Measurements from ENCODE around the gene SERPINE1.

SERPINE1 gene

DNA sequence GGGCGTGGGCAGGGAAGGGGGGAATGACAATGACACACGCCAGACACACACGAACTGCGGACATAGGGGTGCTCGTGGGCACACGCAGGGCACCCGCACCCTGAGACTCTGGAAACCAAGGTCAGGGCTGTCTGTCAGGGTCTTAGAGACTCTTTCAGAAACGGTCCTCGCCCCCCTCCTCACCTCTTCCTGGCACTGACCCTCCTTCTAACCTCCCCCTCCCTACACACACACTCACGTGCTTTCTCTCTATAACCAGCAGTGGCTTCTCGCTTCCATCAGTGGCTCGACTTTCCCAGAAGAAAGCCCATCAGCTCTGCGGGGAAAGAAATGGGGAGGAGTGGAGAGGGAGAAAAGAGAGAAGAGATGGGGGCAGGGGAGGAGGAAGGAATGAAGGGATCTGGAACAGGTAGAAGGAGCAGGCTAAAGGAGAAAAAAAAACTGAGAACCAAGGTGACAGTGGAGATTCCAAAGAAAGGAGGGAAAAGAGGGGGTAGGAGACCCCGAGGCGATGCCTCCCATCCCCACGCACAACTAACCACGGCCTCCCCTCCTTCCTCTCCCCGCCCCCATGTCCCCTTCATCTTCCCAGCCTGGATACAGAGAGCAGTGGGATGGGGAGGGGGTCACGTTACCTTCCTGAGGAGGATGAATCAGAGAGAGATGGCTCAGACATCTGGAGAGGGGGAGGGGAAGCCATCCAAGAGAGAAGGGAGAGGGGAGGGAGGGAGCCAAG, 40.2 kb downstream of the SERPINE1 start:
- peaks cover 16% of the 10 kb centered on the region for H3K4me1 ChIP-seq
- DNase-seq: peak; percentile 74
- H3K4me3 ChIP-seq (ENCODE audit: low read depth, low read length): peak overlapping the region; percentile 97
- H3K9me3 ChIP-seq: no peaks in the 10 kb centered on the region
- TF ChIP-seq, protein P1, sequence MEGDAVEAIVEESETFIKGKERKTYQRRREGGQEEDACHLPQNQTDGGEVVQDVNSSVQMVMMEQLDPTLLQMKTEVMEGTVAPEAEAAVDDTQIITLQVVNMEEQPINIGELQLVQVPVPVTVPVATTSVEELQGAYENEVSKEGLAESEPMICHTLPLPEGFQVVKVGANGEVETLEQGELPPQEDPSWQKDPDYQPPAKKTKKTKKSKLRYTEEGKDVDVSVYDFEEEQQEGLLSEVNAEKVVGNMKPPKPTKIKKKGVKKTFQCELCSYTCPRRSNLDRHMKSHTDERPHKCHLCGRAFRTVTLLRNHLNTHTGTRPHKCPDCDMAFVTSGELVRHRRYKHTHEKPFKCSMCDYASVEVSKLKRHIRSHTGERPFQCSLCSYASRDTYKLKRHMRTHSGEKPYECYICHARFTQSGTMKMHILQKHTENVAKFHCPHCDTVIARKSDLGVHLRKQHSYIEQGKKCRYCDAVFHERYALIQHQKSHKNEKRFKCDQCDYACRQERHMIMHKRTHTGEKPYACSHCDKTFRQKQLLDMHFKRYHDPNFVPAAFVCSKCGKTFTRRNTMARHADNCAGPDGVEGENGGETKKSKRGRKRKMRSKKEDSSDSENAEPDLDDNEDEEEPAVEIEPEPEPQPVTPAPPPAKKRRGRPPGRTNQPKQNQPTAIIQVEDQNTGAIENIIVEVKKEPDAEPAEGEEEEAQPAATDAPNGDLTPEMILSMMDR (IDR thresholded peaks at IDR 0.05; ENCODE audit: low read depth, low read length): no peak
- peaks cover 8% of the 10 kb centered on the region; the same call in 1 of the 2 replicates for H3K36me3 ChIP-seq
- H3K27me3 ChIP-seq: peaks cover 25% of the 10 kb centered on the region

DNA sequence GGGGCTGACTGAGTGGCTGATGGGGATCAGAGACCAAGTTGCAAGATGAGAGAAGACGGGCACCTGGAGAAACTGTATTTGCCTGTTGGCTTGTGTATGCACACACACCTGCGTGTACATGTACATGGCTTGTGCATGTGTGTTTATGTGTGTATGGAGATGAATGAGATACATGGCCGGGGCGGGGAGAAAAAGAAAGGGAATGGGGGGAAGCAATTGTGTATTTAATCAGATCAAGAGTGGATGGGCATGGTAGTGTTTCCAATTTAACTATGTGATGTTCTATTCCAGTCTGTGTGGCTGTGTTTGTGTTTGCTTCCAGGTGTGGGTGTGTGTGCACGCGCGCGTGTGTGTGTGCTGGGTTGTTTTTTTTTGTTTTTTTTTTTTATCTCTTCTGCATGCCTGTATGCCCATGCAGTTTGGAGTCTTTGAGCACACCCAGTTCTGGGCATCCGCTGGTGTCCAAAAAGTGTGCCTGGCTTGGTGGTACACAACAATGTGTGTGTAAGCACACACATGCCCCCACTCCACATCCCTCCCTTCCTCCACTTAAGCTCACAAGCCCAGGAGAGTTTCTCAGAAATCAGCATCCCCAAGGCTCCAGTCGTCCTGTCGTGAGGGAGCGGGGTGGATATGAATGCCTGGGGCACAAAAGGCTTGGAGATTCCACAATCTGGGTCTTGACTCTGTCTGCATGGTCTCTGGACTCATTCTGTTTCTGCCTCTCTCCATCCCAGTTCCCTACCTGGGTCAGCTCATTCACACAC, 40.9 kb downstream of the SERPINE1 start:
- H3K4me3 ChIP-seq (ENCODE audit: low read depth, low read length): peak overlapping the region; percentile 97
- TF ChIP-seq, protein P1 (IDR thresholded peaks at IDR 0.05; ENCODE audit: low read depth, low read length): no peak
- peaks cover 33% of the 10 kb centered on the region for H3K27me3 ChIP-seq
- H3K36me3 ChIP-seq: peaks cover 8% of the 10 kb centered on the region; the same call in 1 of the 2 replicates
- peaks cover 16% of the 10 kb centered on the region for H3K4me1 ChIP-seq
- DNase-seq: no peak
- no peaks in the 10 kb centered on the region for H3K9me3 ChIP-seq

DNA sequence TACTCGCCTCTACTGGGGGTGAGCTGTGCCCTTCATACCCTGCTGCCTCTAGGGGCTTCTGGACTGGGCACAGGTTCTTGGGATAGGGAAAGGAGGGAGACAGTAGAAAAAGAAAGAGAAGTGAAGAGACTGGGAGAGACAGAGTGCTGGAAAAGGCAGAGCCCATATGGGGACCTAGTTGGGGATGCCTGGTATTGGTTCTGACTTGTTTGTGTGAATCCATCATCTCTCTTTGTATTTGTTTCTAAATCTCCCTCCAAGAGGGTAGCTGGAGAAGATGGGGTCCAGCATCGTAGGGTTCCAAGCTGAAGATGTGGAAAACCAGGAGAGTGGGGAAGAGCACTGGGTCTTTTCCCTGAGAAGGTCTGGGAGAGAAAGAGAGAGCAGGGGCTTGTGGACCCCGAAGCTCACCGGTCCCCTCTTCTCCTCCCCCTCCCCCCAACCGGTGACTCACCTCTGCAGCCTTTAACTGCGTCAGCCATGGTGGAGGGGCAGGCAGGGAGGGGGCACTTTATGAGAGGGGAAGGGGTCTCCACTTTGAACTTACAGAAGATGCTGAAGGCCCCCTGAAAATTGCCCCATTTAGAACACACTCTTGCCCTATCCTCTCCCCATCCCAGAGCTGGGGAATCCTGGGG, 41.6 kb downstream of the SERPINE1 start:
- no peak for DNase-seq
- Histone ChIP-seq H3K4me1 (peaks cover 16% of the 10 kb centered on the region), H3K27me3 (peaks cover 39% of the 10 kb centered on the region), H3K4me3 (ENCODE audit: low read depth, low read length) (peak overlapping the region; percentile 97), H3K9me3 (no peaks in the 10 kb centered on the region), H3K36me3 (peaks cover 8% of the 10 kb centered on the region; the same call in 1 of the 2 replicates)
- TF ChIP-seq, protein P1 (IDR thresholded peaks at IDR 0.05; ENCODE audit: low read depth, low read length): no peak

DNA sequence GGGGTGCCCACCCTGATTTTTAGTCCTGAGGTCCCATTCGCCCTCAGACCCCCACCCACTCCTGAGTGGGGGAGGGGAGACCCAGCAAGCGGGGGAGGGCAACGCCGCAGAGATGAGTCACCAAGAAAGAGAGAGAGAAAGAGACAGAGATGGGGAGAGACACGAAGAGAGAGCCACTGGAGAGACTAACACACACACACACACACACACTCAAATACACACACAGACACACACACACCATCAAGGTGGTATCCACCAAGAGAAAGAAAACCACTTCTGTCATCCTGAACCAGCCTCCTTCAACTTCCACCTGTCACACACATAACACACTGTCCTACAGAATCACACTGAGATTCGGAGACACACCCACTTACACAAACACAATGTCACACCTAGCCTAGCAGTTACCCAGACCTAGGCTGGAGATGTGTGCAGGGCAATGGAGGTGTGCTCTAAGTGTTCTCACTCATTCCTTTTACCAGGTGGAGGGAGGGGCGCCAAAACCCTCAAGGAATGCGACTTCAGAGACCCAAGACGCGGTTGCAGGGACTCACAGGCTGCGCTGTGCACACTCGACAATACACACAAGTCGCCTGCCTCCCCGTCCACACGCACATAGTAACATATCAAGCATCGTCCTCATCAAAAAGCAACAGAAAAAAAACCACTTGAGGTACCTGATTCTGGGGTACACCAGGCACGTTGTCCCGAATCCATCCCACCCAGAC, 42.4 kb downstream of the SERPINE1 start:
- Histone ChIP-seq H3K36me3 (peaks cover 2% of the 10 kb centered on the region; the same call in 1 of the 2 replicates), H3K4me3 (ENCODE audit: low read depth, low read length) (peak overlapping the region; percentile 97), H3K4me1 (peaks cover 16% of the 10 kb centered on the region), H3K9me3 (no peaks in the 10 kb centered on the region), H3K27me3 (peaks cover 39% of the 10 kb centered on the region)
- TF ChIP-seq, protein P1 (IDR thresholded peaks at IDR 0.05; ENCODE audit: low read depth, low read length): no peak
- no peak for DNase-seq

DNA sequence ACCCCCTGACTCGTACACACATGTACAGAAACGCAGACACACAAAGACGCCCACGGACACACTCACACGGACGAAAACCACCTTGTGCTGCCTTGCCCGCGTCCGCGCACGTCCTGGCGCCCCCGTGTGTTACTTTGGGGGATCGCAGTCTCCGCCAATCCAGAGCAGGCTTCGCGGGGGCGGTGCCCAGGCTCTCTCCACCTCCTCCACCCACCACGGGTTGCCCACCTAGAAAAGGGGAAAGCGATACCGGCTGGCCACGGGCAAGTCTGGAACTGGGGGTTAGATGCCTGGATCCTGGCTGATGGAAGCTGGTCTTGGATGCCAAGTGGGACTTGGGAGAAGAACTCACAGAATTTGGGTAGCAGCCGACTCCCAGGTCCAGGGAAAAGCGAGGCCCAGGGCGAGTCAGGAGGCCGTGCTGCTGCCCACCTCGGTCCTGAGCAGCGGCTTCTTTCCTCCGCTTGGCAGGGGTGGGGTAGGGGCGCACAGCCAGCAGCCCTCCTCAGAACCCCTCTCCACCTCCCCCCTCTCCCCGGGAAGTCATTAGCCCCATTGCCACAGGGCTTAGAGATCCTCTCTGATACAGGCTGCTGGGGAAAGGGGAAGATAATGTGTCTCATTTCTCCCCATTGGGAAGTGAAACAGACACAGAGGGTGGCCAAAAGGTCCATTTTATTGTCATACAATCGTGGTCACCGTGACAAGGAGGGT, 43.1 kb downstream of the SERPINE1 start:
- H3K9me3 ChIP-seq: no peaks in the 10 kb centered on the region
- peak overlapping the region; percentile 97 for H3K4me3 ChIP-seq (ENCODE audit: low read depth, low read length)
- H3K36me3 ChIP-seq: no peaks in the 10 kb centered on the region
- peaks cover 16% of the 10 kb centered on the region for H3K4me1 ChIP-seq
- TF ChIP-seq, protein P1 (IDR thresholded peaks at IDR 0.05; ENCODE audit: low read depth, low read length): peak; percentile 89
- DNase-seq: peak; percentile 86
- H3K27me3 ChIP-seq: peaks cover 39% of the 10 kb centered on the region
